Measurements from ENCODE around the gene KRTAP10-1.

DNA sequence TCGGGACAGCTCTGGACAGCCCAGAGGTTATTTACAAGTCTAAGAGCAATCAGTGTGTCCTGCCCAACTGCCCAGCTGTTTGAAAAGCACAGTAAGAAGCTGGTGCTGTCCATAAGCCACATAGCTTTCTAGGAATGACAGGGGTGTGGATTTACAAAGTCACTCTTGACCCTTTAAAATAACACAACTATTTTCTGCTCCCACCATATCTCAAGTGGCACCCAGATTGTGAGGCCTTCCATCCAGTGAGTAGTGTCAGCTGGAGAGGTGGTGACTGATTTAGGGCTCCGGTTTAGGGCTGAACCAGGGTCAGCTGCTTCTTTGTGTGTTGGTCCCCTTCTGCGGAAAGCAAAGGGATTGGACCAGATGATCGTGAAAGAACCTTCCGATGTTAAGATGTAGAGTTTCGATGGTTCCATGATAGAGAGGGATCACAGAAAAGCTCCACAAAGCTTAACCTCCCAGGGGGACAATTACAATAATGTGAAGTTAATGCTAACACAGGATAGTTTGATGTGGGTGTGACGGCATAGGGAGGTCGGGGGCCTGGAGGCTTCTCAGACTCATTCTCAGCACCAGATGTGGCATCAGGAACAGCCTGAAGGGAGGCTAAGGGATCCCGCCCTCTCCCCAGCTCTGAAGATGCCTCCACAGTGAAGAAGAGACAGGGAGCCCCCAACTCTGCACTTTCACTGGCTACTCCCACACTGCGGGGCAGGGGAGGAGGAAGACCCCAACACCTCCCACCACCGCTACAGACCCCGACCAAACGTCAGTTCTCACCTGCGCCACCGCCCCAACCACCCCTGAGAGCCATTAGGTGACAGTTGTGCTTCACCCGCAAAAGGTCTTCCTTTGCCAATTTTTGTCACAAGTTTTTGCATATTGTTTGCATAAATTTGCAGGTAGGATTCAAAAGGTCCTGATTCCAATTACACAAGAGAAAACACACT is 44.1 kb downstream of the KRTAP10-1 start:
- TF ChIP-seq EP300 (IDR thresholded peaks at IDR 0.05), result no peak
- no peak for TF ChIP-seq POLR2A (IDR thresholded peaks at IDR 0.05)
